Measurements from ENCODE around the gene AKR1D1. TPM values are rescaled to one million over a fixed set of nuclear protein-coding genes. Genes with fewer than 3 reads are reported as not detected.

AKR1D1 gene
- total and polyA plus RNA-seq, 10 of the 15 experiments (the other 5 are each of a cell fraction or from before 2014, with no cell fraction given): 0.09 to 0.34 TPM; not detected in 8

DNA sequence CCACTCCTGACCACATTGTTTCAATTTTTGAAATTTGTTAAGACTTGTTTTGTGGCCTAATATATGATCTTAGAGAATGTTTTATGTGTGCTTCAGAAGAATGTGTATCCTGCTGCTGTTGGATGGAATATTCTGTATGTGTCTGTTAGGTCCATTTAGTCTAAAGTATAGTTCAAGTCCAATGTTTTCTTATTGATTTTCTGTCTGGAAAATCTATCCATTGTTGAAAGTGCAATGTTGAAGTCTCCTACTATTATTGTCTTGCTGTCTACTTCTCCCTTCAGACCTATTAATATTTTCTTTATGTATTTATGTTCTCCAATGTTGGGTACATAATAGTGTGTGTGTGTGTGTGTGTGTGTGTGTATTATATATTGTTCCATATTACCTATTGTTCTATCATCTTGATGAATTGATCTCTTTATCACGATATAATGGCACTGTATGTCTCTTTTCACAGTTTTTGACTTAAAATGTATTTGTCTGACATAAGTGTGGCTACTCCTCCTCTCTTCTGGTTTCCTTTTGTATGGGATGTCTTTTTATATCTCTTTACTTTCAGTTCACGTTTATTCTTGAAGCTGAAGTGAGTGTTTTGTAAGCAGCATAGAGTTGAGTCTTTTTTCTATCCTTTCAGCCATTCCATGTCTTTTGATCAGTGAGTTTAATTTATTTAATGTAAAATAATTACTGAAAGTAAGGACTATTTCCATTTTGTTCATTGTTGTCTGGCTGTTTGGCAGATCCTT lies 61.3 kb downstream of the AKR1D1 start (continued):
- TF ChIP-seq MTA2 (IDR thresholded peaks at IDR 0.05; ENCODE audit: low read depth) (0 out of 2 replicates have a peak, but pooled peaks have one; percentile 13), RUNX3 (IDR thresholded peaks at IDR 0.05; ENCODE audit: low read length) (peak; percentile 20; the same call in 1 of the 2 replicates), NFIC (IDR thresholded peaks at IDR 0.05; ENCODE audit: low read depth, low read length) (0 out of 2 replicates have a peak, but pooled peaks have one; percentile 24), RBBP5 (conservative IDR thresholded peaks at IDR 0.05) (0 out of 2 replicates have a peak, but pooled peaks have one; percentile 16), ATF7 (IDR thresholded peaks at IDR 0.05; ENCODE audit: low read depth) (peak; percentile 44; the same call in 1 of the 2 replicates), JUNB (IDR thresholded peaks at IDR 0.05) (peak; percentile 38)

- ChIA-PET SMC1A (ENCODE audit: uncharacterized antibody, unreplicated experiment) (interaction anchor here (0.6 to 1.5 kb wide), 5 partner anchors 14 to 328 kb away, joined by 3 to 7 read pairs (median 3); no protein-coding TSS in a partner anchor), RAD21 (ENCODE audit: unreplicated experiment) (interaction anchor here (1.3 to 1.8 kb wide), 2 partner anchors 23 to 111 kb away, joined by 4 read pairs; no protein-coding TSS in a partner anchor), CTCF (interaction anchor here (0.8 to 2.0 kb wide), 3 partner anchors 23 to 28 kb away, joined by 3 to 6 read pairs (median 4); no protein-coding TSS in a partner anchor), POLR2A (interaction anchor here (0.7 to 0.9 kb wide), 3 partner anchors 12 to 168 kb away, joined by 3 read pairs; no protein-coding TSS in a partner anchor)
- Histone ChIP-seq H3K4me2 (ENCODE audit: control insufficient read depth, insufficient read depth) (peak overlapping the region; percentile 2; the same call in 1 of the 2 replicates), H3K79me2 (ENCODE audit: control insufficient read depth, insufficient read depth, low read length) (no peaks in the 10 kb centered on the region), H4K20me1 (ENCODE audit: control insufficient read depth, insufficient read depth) (no peaks in the 10 kb centered on the region), H3K9ac (ENCODE audit: control insufficient read depth, insufficient read depth, low read length) (0 out of 2 replicates have a peak overlapping the region, but pooled peaks have one; percentile 32), H3K9me3 (replicated peaks; ENCODE audit: control insufficient read depth, insufficient read depth, low read length) (no peaks in the 10 kb centered on the region), H3K4me1 (ENCODE audit: control insufficient read depth, insufficient read depth, low read length) (peaks cover 6% of the 10 kb centered on the region; the same call in 1 of the 2 replicates), H3K4me3 (no peak overlapping the region), H3K36me3 (ENCODE audit: control insufficient read depth in 2 of 2, insufficient read depth in 2 of 2, low read length in 1 of 2) (no peaks in the 10 kb centered on the region), H3K27ac (ENCODE audit: control insufficient read depth, insufficient read depth) (peak overlapping the region; percentile 51), H3K27me3 (replicated peaks in 1 of 2; ENCODE audit: control insufficient read depth in 2 of 2, insufficient read depth in 2 of 2, low read length in 1 of 2) (no peaks in the 10 kb centered on the region), H2AFZ (ENCODE audit: control insufficient read depth, low read depth, low read length) (peak overlapping the region; percentile 75; the same call in 1 of the 2 replicates)
- FAIRE-seq (peak; percentile 61), DNase-seq (ENCODE audit: low read depth, low spot score) (no peak), ATAC-seq (peak; percentile 57)
- 28% methylated on average over 2 of the region's 3 CpGs for WGBS (ENCODE audit: insufficient coverage, insufficient replicate concordance, low lambda C conversion rate, missing lambda C conversion rate)
- TF ChIP-seq NFIC (IDR thresholded peaks at IDR 0.05; ENCODE audit: low read depth, low read length) (peak; percentile 3; the same call in 1 of the 2 replicates), POLR2A (IDR thresholded peaks at IDR 0.05; ENCODE audit: low read depth, low read length) (no peak)
- BruUV-seq (replicated peaks): no TSS peak
- in situ Hi-C loops (cut with MboI): no loop called here
- intact Hi-C loops (cut with micrococcal nuclease; ENCODE audit: unreplicated experiment): no loop called here
Measured at GRCh38 chr7:138138244-138138643, 62.0 kb downstream of the AKR1D1 start.

Measured in GM12878 (cell line).